Measurements from ENCODE around the gene IQCE. TPM values are rescaled to one million over a fixed set of nuclear protein-coding genes. Genes with fewer than 3 reads are reported as not detected.

IQCE gene
- total RNA-seq, 1 donor from 2014 or later, result 5.2 TPM

DNA sequence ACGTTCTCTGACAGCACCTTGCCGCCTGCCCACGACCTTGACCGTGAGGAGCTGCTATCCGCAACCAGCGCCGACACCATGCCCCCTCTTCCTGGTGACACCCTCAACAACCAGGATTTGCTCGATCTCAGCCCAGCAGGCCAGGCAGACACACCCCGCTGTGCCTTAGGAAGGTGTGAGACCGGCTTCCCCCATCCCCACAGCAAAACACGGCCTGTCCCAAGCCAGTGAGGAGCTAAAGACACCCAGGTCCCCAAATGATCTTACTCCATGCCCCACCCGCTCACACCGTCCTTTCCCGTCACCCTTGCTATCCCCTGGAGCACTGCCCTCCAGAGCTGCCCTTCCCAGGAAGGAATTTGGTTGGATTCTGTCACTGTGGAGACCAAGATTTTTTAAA is 51.7 kb downstream of the IQCE start:
- no peak overlapping the region for H3K27ac ChIP-seq
- DNase-seq (ENCODE audit: extremely low spot score in 2 of 2), result no peak
- H3K4me3 ChIP-seq, result no peak overlapping the region
- no peaks in the 10 kb centered on the region for H3K9me3 ChIP-seq
- H3K4me1 ChIP-seq, result peaks cover 26% of the 10 kb centered on the region
- no peaks in the 10 kb centered on the region for H3K27me3 ChIP-seq
- intact Hi-C loops (cut with DNase I), result no loop called here
- TF ChIP-seq POLR2AphosphoS5 (IDR thresholded peaks at IDR 0.05; ENCODE audit: insufficient read depth in 1 of 2, low read depth in 1 of 2), result no peak
- no peak for TF ChIP-seq POLR2A (IDR thresholded peaks at IDR 0.05)
- TF ChIP-seq, protein P1, sequence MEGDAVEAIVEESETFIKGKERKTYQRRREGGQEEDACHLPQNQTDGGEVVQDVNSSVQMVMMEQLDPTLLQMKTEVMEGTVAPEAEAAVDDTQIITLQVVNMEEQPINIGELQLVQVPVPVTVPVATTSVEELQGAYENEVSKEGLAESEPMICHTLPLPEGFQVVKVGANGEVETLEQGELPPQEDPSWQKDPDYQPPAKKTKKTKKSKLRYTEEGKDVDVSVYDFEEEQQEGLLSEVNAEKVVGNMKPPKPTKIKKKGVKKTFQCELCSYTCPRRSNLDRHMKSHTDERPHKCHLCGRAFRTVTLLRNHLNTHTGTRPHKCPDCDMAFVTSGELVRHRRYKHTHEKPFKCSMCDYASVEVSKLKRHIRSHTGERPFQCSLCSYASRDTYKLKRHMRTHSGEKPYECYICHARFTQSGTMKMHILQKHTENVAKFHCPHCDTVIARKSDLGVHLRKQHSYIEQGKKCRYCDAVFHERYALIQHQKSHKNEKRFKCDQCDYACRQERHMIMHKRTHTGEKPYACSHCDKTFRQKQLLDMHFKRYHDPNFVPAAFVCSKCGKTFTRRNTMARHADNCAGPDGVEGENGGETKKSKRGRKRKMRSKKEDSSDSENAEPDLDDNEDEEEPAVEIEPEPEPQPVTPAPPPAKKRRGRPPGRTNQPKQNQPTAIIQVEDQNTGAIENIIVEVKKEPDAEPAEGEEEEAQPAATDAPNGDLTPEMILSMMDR (IDR thresholded peaks at IDR 0.05), result no peak
- no peaks in the 10 kb centered on the region for H3K36me3 ChIP-seq

DNA sequence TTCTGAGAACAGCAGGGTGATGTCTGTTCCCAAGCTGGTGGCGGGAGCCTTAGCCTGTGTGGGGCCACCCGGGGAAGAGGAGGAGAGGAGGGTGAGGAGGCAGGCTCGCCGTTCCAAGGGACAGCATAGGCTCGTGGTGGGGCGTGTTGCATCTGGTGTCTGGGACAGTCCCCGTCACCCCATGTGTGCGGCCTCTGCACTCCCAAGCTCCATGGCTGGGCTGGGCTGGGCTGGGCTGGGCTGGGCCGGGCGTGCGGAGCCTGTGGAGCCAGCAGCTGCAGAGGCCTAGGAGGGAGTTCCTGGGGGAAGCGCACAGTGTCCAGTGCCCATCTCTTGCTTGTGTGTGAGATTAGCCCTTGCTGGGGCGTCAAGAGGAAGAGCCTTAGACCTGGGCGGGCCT is 52.1 kb downstream of the IQCE start:
- no peak for TF ChIP-seq POLR2A (IDR thresholded peaks at IDR 0.05)
- Histone ChIP-seq H3K4me1 (peaks cover 26% of the 10 kb centered on the region), H3K9me3 (no peaks in the 10 kb centered on the region), H3K27ac (no peak overlapping the region), H3K36me3 (no peaks in the 10 kb centered on the region), H3K27me3 (no peaks in the 10 kb centered on the region), H3K4me3 (no peak overlapping the region)
- no peak for DNase-seq (ENCODE audit: extremely low spot score in 2 of 2)
- intact Hi-C loops (cut with DNase I), result no loop called here

DNA sequence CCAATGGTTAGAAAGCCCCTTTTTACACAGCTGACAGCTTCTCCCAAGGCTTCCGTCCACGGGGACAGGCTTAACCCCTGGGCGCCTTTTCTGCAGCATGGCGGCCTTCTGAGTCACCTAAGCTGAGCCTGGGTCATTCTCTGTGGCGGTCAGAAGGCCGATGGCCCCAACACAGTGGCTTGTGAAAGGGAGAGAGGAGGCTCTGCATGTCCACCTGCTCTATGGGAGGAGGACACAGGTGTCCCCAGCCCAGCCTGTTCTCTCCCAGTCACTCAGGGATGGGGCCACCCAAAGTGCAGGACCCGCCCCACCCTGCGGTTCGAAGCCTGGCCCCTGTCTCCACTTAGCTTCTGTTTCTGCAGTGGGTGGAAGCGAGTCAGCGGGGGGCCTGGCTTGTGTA is 52.6 kb downstream of the IQCE start:
- H3K27ac ChIP-seq, result no peak overlapping the region
- TF ChIP-seq, protein P1 (IDR thresholded peaks at IDR 0.05), result no peak
- no peak for TF ChIP-seq POLR2AphosphoS5 (IDR thresholded peaks at IDR 0.05; ENCODE audit: insufficient read depth in 1 of 2, low read depth in 1 of 2)
- TF ChIP-seq POLR2A (IDR thresholded peaks at IDR 0.05), result no peak
- intact Hi-C loops (cut with DNase I), result no loop called here
- H3K27me3 ChIP-seq, result no peaks in the 10 kb centered on the region
- H3K9me3 ChIP-seq, result no peaks in the 10 kb centered on the region
- H3K4me1 ChIP-seq, result peaks cover 24% of the 10 kb centered on the region
- DNase-seq (ENCODE audit: extremely low spot score in 2 of 2), result no peak
- H3K4me3 ChIP-seq, result no peak overlapping the region
- no peaks in the 10 kb centered on the region for H3K36me3 ChIP-seq

DNA sequence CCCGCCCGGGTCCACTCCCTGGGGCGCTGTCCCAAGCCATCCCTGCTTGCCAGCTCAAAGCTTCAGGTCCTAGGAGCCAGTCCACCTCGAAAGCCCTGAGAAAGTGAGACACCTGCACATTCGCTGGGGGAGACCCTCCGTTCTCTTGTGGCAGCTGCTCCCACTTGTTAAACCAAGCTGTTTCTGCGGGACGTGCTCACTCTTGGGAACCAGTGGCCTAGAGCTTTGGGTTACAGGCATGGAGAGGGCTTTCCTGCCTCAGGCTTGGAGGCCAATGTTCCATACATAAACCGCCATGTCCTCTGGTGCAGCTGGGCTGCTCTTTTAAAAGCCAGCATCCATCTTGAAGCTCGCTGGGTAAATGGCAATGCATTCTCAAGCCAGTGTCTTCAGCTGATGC is 53.1 kb downstream of the IQCE start:
- H3K36me3 ChIP-seq, result no peaks in the 10 kb centered on the region
- TF ChIP-seq, protein P1 (IDR thresholded peaks at IDR 0.05), result no peak
- TF ChIP-seq POLR2AphosphoS5 (IDR thresholded peaks at IDR 0.05; ENCODE audit: insufficient read depth in 1 of 2, low read depth in 1 of 2), result no peak
- TF ChIP-seq POLR2A (IDR thresholded peaks at IDR 0.05), result no peak
- H3K27ac ChIP-seq, result no peak overlapping the region
- peaks cover 21% of the 10 kb centered on the region for H3K4me1 ChIP-seq
- DNase-seq (ENCODE audit: extremely low spot score in 2 of 2), result no peak
- H3K4me3 ChIP-seq, result no peak overlapping the region
- no peaks in the 10 kb centered on the region for H3K27me3 ChIP-seq
- H3K9me3 ChIP-seq, result no peaks in the 10 kb centered on the region
- intact Hi-C loops (cut with DNase I), result no loop called here

DNA sequence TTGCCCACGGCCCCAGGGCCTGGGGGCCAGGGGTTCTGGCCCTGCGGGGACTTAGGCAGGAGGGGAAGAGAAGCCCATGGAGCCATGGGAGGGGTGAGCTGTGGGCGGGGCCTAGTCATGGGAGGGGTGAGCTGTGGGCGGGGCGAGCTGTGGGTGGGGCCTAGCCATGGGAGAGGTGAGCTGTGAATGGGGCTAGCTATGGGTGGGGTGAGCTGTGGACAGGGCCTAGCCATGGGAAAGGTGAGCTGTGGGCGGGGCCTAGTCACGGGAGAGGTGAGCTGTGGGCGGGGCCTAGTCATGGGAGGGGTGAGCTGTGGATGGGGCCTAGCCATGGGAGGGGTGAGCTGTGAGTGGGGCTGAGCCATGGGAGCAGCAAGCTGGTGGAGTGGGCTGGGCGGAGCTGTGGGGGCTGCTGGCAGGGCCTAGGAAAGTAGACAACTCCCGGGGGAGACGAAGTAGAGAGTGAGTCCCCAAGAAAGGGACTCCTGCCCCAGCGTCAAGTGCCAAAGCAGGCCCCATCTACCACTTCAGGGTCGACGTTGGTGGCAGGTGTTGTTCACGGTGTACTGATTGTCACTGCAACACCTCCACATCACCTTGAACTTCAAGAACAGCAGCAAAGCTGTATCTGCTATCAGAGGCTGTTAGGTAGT is 53.8 kb downstream of the IQCE start:
- TF ChIP-seq POLR2AphosphoS5 (IDR thresholded peaks at IDR 0.05; ENCODE audit: insufficient read depth in 1 of 2, low read depth in 1 of 2), result no peak
- TF ChIP-seq, protein P1 (IDR thresholded peaks at IDR 0.05), result no peak
- no peak for TF ChIP-seq POLR2A (IDR thresholded peaks at IDR 0.05)
- Histone ChIP-seq H3K36me3 (no peaks in the 10 kb centered on the region), H3K4me3 (no peak overlapping the region), H3K9me3 (no peaks in the 10 kb centered on the region), H3K27ac (no peak overlapping the region), H3K27me3 (no peaks in the 10 kb centered on the region), H3K4me1 (peaks cover 25% of the 10 kb centered on the region)
- intact Hi-C loops (cut with DNase I), result no loop called here
- no peak for DNase-seq (ENCODE audit: extremely low spot score in 2 of 2)
